Ovary (tissue), 9 donors: ENCODE results near the gene PJA1. TPM values are rescaled to one million over a fixed set of nuclear protein-coding genes. Genes with fewer than 3 reads are reported as not detected.

ENCODE experiments used
- DNase-seq, 5 donors: peaks; one replicate each; pipeline ENCODE4 v3.0.0-alpha.2; 2019 to 2020
- H3K27ac ChIP-seq, 2 donors: fragments of 200-600 bp; one replicate each; pipeline versions ENCODE4 v1.5.1 to v1.8.0; 2019 to 2022
- H3K27me3 ChIP-seq: fragments of 200-600 bp; one replicate; pipeline ENCODE4 v1.8.0; 2022
- H3K36me3 ChIP-seq: fragments of 200-600 bp; sonication (generic); one replicate; pipeline ENCODE4 v1.5.1; 2019
- H3K4me1 ChIP-seq: one replicate; pipeline ENCODE4 v1.8.1; 2013; ENCODE audit warnings: mild to moderate bottlenecking, moderate library complexity; ENCODE audit not compliant: insufficient read depth
- H3K4me3 ChIP-seq: fragments of 200-600 bp; sonication (generic); one replicate; pipeline ENCODE4 v1.5.1; 2017
- H3K9me3 ChIP-seq, 2 donors: fragments of 200-600 bp in 1 of 2; sonication (generic) in 1 of 2; one replicate each; pipeline versions ENCODE4 v1.5.1 to v1.8.1; 2013 to 2019; ENCODE audit warnings: mild to moderate bottlenecking in 1 of 2, moderate library complexity in 1 of 2
- EP300 ChIP-seq: sonication (generic); formaldehyde crosslinking; IDR thresholded peaks from one replicate; pipeline ENCODE4 v1.6.1; 2017; ENCODE audit warnings: antibody characterized with exemption
- POLR2A ChIP-seq: fragments of 450-650 bp; IDR thresholded peaks from one replicate; pipeline ENCODE4 v1.6.1; 2017; ENCODE audit warnings: antibody characterized with exemption, mild to moderate bottlenecking, moderate library complexity
- WGBS, 3 donors: extraction: QIAGEN DNeasy Blood & Tissue Kit in 1 of 3; methylation state at CpG; one replicate each; pipeline versions ENCODE4 v1.1.5 to v1.1.7; 2013 to 2017; 5-methylcytosine and 5-hydroxymethylcytosine counted together
- intact Hi-C, 4 donors: fragments of 100-400 bp; cut with DNase I; formaldehyde crosslinking; loops; one replicate each; pipeline versions ENCODE4 v1.11.0 to v1.15.1; 2022 to 2023
- polyA plus RNA-seq, 2 donors: library from polyadenylated mRNA; stranded (reverse); fragments of 200-250 nt in 1 of 2; fragments of 350-450 nt in 1 of 2; fragmentation: Illumina TruSeq in 1 of 2; extraction: RNeasy Lipid Tissue Mini Kit (QIAGEN cat#74804) in 1 of 2; gene quantifications; one replicate each; pipeline ENCODE4 v1.2.3, GENCODE V29; 2013 to 2014
- total RNA-seq, 7 donors: library from RNA; depleted of rRNA in 2 of 7; stranded (reverse); fragments of >200 nt in 2 of 7; fragmentation: NEBNext Ultra II Directional in 3 of 7; extraction: Animal tissue kit (Norgen Biotek cat#: 25700) in 3 of 7; gene quantifications; one replicate each; pipeline versions ENCODE4 v1.1.0 to v1.2.4, GENCODE V29; 2016 to 2023
- TF ChIP-seq, protein P1 (sequence below), 3 donors: fragments of 450-650 bp in 2 of 3; fragments of 200-600 bp in 1 of 3; IDR thresholded peaks; one replicate each; pipeline versions ENCODE4 v1.5.1 to v1.8.0; 2016 to 2022; ENCODE audit warnings: antibody characterized with exemption in 3 of 3, mild to moderate bottlenecking in 1 of 3
- donor health status: DM: no; HTN: no; CAD: no; lungs with moderate emphysema.
- donor health status: DM: no; HTN: no; CAD: no.
- donor health status: Bipolar disorder and iron deficiency.
- donor health status: DM: yes; HTN: yes; CAD: no.
- donor health status: DM: no; HTN: no; CAD: no.
- donor health status: DM: yes; HTN: yes; CAD: no.

The PJA1 gene
- total and polyA plus RNA-seq, 9 donors: 17.2 to 68.0 (median 51.1) TPM

DNA sequence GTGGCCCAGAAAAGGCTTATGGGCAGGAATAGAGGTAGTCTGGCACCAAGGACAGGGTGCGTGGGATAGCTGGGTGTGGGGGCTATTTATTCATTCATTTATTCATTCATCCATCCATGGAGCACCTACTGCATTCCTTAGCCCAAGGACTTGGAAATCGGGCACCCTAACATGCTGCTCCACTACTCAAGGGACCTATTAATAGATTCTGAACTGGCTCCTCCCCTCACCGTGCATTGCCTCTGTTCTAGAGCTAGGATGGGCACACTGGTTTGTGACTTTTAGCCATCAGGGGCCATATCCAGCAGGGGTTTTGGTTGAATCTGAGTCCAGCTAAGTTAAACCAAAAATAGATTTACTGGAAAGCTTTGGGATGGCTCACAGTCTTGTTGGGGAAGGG lies 30.6 kb upstream of the PJA1 start:
- no peaks in the 10 kb centered on the region for H3K36me3 ChIP-seq
- H3K27ac ChIP-seq: no peak overlapping the region
- H3K9me3 ChIP-seq: no peaks in the 10 kb centered on the region
- TF ChIP-seq, protein P1, sequence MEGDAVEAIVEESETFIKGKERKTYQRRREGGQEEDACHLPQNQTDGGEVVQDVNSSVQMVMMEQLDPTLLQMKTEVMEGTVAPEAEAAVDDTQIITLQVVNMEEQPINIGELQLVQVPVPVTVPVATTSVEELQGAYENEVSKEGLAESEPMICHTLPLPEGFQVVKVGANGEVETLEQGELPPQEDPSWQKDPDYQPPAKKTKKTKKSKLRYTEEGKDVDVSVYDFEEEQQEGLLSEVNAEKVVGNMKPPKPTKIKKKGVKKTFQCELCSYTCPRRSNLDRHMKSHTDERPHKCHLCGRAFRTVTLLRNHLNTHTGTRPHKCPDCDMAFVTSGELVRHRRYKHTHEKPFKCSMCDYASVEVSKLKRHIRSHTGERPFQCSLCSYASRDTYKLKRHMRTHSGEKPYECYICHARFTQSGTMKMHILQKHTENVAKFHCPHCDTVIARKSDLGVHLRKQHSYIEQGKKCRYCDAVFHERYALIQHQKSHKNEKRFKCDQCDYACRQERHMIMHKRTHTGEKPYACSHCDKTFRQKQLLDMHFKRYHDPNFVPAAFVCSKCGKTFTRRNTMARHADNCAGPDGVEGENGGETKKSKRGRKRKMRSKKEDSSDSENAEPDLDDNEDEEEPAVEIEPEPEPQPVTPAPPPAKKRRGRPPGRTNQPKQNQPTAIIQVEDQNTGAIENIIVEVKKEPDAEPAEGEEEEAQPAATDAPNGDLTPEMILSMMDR (IDR thresholded peaks at IDR 0.05): no peak
- no peak for TF ChIP-seq POLR2A
- no peak for TF ChIP-seq EP300
- DNase-seq: no peak
- 60 to 72% (median 60%) methylated on average over 3 of the region's 3 CpGs for WGBS, 3 donors
- no peaks in the 10 kb centered on the region for H3K4me1 ChIP-seq
- no peak overlapping the region for H3K4me3 ChIP-seq
- H3K27me3 ChIP-seq: no peaks in the 10 kb centered on the region
- intact Hi-C loops: no loop called here

DNA sequence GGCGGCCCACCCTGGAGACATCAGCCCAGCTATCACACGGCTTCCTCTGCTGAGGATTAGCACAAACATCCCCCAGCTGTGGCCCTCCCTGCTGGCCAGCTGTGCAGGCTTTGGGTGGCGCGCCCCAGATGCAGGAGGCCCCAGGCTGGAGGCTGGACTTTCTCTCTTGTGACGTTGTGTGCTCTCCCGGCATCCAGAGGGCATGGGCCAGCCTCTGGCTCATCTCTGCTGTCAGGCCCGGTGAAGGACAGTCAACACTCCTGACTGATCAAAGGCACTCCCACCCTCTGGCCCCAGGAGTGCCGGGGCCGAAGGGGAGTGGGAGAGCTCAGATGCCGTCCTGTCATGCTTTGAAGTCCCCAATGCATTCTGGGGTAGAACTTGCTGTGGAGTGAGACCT lies 29.9 kb upstream of the PJA1 start:
- H3K4me1 ChIP-seq: no peaks in the 10 kb centered on the region
- 49 to 64% (median 59%) methylated on average over 10 of the region's 10 CpGs for WGBS, 3 donors
- no peak overlapping the region for H3K4me3 ChIP-seq
- TF ChIP-seq POLR2A (no peak), EP300 (no peak)
- TF ChIP-seq, protein P1 (IDR thresholded peaks at IDR 0.05): no peak
- no peaks in the 10 kb centered on the region for H3K27me3 ChIP-seq
- no peak overlapping the region for H3K27ac ChIP-seq
- no peak for DNase-seq
- no peaks in the 10 kb centered on the region for H3K36me3 ChIP-seq
- no peaks in the 10 kb centered on the region for H3K9me3 ChIP-seq
- intact Hi-C loops: no loop called here

DNA sequence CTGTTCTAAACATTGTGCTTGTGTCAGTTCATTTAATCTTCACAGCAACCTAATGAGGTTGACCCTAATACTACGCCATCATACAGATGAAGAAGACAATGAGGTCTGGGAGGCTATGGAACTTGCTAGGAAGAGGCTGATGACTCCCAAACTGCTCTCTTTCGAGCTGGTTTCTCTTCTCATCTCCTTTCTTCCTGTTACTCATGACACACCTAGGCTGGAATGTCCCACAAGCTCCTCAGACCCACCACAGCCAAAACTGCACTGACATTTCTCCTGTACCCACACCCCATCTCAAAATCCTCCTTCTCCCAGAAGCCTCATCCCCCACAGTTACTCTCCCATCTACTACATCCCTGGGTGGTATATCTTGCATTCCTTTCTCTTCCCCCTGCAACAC lies 27.4 kb upstream of the PJA1 start:
- intact Hi-C loops: no loop called here
- Histone ChIP-seq H3K27me3 (no peaks in the 10 kb centered on the region), H3K27ac (no peak overlapping the region), H3K36me3 (no peaks in the 10 kb centered on the region), H3K9me3 (no peaks in the 10 kb centered on the region), H3K4me1 (no peaks in the 10 kb centered on the region), H3K4me3 (no peak overlapping the region)
- TF ChIP-seq EP300 (no peak), POLR2A (no peak)
- TF ChIP-seq, protein P1 (IDR thresholded peaks at IDR 0.05): no peak
- WGBS, 3 donors: 64 to 72% (median 66%) methylated on average over 2 of the region's 2 CpGs
- no peak for DNase-seq

GRCh38 chrX:69189576-69190371 lies 24.5 kb upstream of the PJA1 start:
- no peaks in the 10 kb centered on the region for H3K4me1 ChIP-seq
- peak; percentile 41 to 74 (median 56) for DNase-seq
- TF ChIP-seq, protein P1 (IDR thresholded peaks at IDR 0.05): no peak
- H3K4me3 ChIP-seq: no peak overlapping the region
- no peak overlapping the region for H3K27ac ChIP-seq
- H3K36me3 ChIP-seq: no peaks in the 10 kb centered on the region
- intact Hi-C loops: no loop called here
- no peaks in the 10 kb centered on the region for H3K27me3 ChIP-seq
- 41 to 46% (median 43%) methylated on average over 9 of the region's 9 CpGs for WGBS, 3 donors
- H3K9me3 ChIP-seq: no peaks in the 10 kb centered on the region
